ENCODE data around the gene BTF3.
A peak's percentile ranks its signal among the peaks of the same experiment; 100 is the strongest.

GRCh38 chr5:73448463-73449136 is 49.6 kb upstream of the BTF3 start, which contains the start of gene FOXD1:
- no peak for TF ChIP-seq POLR2A (IDR thresholded peaks at IDR 0.05)
- TF ChIP-seq CTCF (IDR thresholded peaks at IDR 0.05): peak in 1 of 6 experiments; percentile 4
- peak in 1 of 2 donors; percentile 18 for TF ChIP-seq POLR2AphosphoS5 (IDR thresholded peaks at IDR 0.05)
- TF ChIP-seq EP300 (IDR thresholded peaks at IDR 0.05): no peak

Data from upper lobe of left lung (tissue), 4 donors.